ENCODE measurements around the gene WDR5.

GRCh38 chr9:134112561-134112960 lies 23.3 kb upstream of the WDR5 start:
- TF ChIP-seq CTCF (conservative IDR thresholded peaks at IDR 0.05; ENCODE audit: low read depth, low read length) (no peak), EZH2 (IDR thresholded peaks at IDR 0.05; ENCODE audit: borderline replicate concordance, low read depth, low read length, poor library complexity, severe bottlenecking) (no peak)

Data from A673 (cell line).